Anterior cingulate cortex (tissue), 58 donors: Measurements from ENCODE around the gene SUPT20HL1.

ENCODE experiments used
- DNase-seq, 58 donors: peaks; one replicate each; lab custom pipeline; 2025; lab: John Stamatoyannopoulos, UW

The SUPT20HL1 gene

DNA sequence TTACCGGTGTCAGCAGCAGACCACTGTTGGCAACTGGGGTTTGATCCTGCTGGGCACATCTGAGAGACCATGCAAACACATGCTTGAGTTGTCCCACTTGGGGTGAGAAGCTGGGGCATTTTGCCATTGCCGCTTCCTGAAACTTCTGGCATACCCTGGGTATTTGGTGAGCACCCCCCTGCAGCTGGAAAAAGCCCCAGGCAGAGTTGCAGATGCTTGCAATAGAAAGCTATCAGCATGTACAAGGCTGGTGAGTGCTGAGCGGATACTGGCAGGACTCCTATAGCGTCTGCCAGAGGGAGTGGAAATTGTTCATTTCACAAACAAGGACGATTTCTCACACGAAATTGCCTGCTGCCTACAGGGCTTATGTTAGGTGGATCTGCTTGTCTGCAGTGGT is 32.3 kb downstream of the SUPT20HL1 start:
- DNase-seq = peak in 7 of 58 donors; percentile 0 to 6 (median 1)

DNA sequence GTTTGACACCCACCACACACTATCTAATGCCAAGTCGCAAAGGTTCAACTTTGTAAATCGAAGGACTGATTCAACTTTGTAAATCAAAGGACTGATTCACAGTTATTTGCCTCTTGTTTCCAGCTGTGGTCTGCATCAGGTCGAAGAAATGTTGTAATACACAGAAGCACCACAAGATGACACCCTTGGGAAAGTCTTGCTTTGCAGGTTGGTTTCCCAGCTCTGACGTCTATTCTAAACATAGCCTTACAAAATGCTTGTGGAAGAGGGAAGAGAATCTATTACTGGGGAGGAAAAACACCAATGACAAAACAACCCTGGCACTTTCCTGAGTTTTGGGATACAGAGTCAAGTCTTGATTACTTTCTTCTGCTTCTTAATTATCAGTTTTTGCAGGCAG is 35.3 kb downstream of the SUPT20HL1 start:
- peak in 30 of 58 donors; percentile 0 to 71 (median 4) for DNase-seq

DNA sequence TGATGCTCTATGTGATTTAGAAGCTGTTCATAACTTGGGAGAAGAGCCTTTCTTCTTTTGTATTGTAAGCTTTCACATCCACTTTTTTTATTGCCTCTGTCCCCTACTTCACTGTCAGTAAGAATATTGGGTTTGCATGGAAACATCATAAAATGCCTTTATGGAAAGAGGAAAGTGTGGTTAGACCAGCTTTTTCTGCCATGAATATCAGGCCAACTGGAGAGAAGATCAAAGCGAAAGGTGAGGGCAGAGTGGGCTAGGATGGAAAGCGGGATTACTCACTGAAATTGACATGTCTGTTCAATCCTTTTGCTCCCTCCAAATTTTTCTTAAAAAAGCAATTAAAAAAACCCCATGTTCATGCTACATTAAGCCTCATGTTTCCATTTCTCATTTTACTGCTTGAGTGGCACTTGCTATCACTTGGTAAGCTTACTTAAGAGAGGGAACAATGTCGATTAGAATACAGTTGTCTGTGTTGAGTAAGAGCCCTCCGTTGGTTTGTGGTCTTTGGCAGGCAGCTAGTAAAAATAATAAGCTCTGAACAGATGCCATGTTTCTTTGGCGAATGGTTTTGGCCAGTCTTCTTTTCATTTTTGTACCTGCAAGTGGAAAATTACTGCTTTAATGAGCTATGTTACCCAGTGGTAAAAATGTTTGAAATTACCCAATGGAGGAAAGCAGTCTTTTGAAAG is 35.9 kb downstream of the SUPT20HL1 start:
- DNase-seq = no peak

DNA sequence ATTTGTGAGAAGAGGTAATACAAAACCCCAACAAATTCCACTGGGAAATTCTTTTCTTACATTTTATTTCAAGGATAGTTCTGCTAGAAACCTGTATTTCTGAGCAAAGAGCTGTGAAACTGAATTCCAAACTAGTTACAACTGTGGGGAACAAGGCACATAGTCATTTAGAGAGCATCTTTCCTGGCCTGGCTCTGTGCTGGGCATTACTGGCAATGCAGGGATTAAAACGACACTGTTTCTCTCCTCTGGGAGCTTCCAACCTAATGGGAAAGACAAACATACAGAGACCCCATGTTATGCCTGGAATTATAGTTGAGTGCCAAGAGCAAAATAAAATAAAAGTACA is 36.5 kb downstream of the SUPT20HL1 start:
- no peak for DNase-seq

DNA sequence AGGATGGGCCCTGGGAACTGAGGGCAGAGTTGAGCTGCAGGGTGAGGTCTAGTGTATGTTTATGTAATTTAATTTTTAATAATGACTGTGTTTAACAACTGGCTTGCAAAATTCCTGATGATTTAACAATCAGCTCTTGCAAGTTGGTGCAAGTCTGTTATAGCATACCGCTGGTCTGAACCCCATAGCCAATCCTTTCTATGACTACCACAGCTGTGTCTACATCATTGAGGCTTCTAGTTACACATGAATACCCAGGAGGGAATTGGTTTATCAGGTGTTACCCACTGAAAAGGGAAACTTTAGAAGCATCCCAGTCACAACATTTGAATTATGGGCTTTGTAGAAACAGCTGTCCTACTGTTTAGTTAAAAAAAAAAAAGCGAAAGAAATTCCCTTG is 38.3 kb downstream of the SUPT20HL1 start:
- no peak for DNase-seq

DNA sequence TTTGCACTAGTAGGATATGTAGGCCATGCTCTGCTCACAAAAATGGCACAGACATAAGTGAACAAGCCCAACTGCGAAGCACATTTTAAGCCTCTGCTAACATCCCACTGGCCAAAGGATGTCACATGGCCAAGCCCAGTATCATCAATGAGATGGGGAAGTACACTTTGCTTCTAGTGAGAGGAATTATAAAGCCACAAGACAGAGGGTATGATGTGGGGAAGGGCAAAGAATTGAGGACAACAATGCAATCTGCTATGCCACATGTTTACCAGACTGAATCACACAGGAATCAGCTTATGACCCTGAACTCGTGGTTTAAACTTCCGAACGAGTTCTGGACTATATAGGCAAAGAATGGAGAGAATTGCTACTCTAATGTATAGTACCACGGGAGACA is 39.1 kb downstream of the SUPT20HL1 start:
- no peak for DNase-seq

DNA sequence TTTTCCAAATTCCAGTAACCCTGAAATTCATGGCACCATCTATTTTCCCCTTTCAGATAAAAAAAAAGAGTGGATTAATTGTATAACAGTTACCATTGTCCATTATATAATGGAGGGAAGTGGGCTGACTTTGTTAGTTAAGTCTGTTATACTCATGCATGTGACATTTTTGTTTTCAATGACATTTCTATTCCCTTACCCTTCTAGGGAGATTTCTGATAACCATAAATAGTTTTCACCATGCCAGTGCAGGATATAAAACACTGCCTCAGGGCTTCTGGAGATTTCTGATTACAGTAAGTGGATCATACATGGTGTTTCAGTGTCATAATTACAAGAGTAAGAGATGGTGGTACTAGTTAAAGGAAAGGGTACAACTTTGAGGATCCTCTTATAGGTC is 45.5 kb downstream of the SUPT20HL1 start:
- no peak for DNase-seq
